Posterior vena cava (tissue), 2 donors: ENCODE measurements around the gene IDH2. TPM values are rescaled to one million over a fixed set of nuclear protein-coding genes. Genes with fewer than 3 reads are reported as not detected.
"Not testable (repeated sequence)": the region's sequence is repeated elsewhere in the genome, so short reads cannot be mapped to it uniquely, and the experiment has no call there.

Experiments used
- DNase-seq: peaks from one replicate; pipeline ENCODE4 v3.0.0-alpha.2; 2020; ENCODE audit warnings: low spot score
- intact Hi-C, 2 donors: fragments of 100-400 bp; cut with DNase I; formaldehyde crosslinking; loops; one replicate each; pipeline versions ENCODE4 v1.14.1 to v1.14.2; 2022 to 2023
- total RNA-seq, 2 donors: library from RNA; stranded (reverse); fragmentation: NEBNext Ultra II Directional; extraction: Animal tissue kit (Norgen Biotek cat#: 25700); gene quantifications; one replicate each; pipeline ENCODE4 v1.2.1, GENCODE V29; 2021
- donor health status: DM: yes; HTN: yes; CAD: no.
- donor health status: DM: yes; HTN: yes; CAD: no.

The IDH2 gene
- total RNA-seq, 2 donors from 2014 or later = 68.7 to 103 TPM

- no peak for DNase-seq
- intact Hi-C loops = no loop called here
Observed at GRCh38 chr15:90124507-90124906, 22.2 kb upstream of the IDH2 start.

- no peak for DNase-seq
Observed at GRCh38 chr15:90121086-90121485, 18.8 kb upstream of the IDH2 start.

GRCh38 chr15:90119367-90119766, 17.1 kb upstream of the IDH2 start:
- intact Hi-C loops = no loop called here
- no peak for DNase-seq

More at GRCh38 chr15:90121086-90121485, 18.8 kb upstream of the IDH2 start:
- intact Hi-C loops = no loop called here

- intact Hi-C loops = no loop called here
Observed at GRCh38 chr15:90115783-90116182, 13.5 kb upstream of the IDH2 start.

DNA sequence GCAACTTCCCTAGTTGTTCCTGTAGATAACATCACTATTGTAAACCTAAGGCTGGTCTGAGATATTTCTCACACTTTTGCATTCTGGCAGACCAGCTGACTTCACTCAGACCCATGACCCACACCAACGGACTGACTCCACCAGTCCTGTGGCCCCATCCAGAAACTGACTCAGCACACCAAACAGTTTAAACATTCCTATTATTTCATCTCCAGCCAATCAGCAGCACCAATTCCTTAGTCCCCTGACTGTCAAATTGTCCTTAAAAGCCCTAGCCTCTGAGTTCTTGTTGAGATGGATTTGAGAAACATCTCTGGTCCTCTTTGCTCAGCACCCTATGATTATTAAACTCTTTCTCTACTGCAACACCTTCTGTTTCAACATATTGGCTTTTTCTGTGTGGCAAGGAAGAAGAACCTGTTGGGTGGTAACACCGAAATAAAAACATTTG, 12.2 kb upstream of the IDH2 start:
- DNase-seq = peak; percentile 15
- intact Hi-C loops = no loop called here

More at GRCh38 chr15:90115783-90116182, 13.5 kb upstream of the IDH2 start:
- DNase-seq = no peak

GRCh38 chr15:90113166-90113565, 10.9 kb upstream of the IDH2 start:
- no peak for DNase-seq
- intact Hi-C loops = no loop called here

DNA sequence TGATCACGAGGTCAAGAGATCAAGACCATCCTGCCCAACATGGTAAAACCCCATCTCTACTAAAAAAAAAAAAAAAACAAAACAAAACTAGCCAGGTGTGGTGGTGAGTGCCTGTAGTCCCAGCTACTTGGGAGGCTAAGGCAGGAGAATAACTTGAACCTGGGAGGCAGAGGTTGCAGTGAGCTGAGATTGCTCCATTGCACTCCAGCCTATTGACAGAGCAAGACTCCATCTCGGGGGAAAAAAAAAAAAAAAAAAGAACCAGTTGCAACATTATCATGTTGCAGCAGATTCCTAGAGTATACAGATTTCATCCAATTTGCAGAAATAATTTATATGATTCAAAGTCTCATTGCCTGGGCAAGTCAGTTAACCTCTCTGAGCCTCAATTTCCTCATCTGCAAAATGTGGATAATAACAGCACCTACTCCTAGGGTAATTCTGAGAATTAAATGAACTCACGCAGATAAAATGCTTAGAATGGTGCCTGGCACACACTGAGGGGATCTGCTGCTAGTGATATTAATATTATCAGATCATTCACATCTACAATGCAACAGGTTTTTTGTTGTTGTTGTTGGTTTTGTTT, 7.0 kb upstream of the IDH2 start:
- intact Hi-C loops, DNase-seq: not testable (repeated sequence)

DNA sequence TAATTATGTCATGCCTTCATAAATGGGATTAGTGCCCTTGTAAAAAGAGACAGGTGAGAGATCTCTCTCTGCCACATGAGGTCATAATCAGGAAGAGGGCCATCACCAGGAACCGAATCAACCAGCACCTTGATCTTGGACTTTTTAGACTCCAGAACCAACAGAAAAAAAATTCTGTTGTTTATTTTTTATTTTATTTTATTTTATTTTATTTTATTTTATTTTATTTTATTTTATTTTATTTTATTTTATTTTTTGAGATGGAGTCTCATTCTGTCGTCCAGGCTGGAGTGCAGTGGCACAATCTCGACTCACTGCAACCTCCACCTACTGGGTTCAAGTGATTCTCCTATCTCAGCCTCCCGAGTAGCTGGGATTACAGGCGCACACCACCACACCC, 5.8 kb upstream of the IDH2 start:
- peak; percentile 0 for DNase-seq
- intact Hi-C loops = not testable (repeated sequence)

GRCh38 chr15:90106522-90107117, 4.4 kb upstream of the IDH2 start:
- intact Hi-C loops = no loop called here
- peak; percentile 70 for DNase-seq

DNA sequence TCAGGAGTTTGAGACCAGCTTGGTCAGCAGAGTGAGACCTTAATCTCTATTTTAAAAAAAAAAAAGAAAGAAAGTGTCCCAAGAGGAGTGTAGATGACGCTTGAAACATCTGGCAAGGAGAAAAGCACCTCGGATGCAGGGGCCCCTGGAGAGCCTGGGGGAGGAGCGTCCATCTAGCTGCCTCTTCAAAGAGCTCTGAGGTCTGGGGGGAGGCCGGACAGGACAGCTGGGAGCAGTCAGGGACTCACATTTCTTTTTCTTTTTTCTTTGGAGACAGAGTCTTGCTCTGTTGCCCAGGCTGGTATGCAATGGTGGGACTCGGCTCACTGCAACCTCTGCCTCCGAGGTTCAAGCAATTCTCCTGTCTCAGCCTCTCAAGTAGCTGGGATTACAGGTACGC, 3.3 kb upstream of the IDH2 start:
- intact Hi-C loops = no loop called here

GRCh38 chr15:90104551-90104950, 2.3 kb upstream of the IDH2 start:
- DNase-seq = peak; percentile 43
- intact Hi-C loops = no loop called here

More for the DNA sequence above, 3.3 kb upstream of the IDH2 start:
- peak; percentile 29 for DNase-seq

- intact Hi-C loops = no loop called here
- DNase-seq = peak; percentile 29
Observed at GRCh38 chr15:90103701-90104329, 1.5 kb upstream of the IDH2 start.

- DNase-seq = peak; percentile 89
- intact Hi-C loops = no loop called here
Observed at GRCh38 chr15:90101130-90101968, 919 bp downstream of the IDH2 start.

DNA sequence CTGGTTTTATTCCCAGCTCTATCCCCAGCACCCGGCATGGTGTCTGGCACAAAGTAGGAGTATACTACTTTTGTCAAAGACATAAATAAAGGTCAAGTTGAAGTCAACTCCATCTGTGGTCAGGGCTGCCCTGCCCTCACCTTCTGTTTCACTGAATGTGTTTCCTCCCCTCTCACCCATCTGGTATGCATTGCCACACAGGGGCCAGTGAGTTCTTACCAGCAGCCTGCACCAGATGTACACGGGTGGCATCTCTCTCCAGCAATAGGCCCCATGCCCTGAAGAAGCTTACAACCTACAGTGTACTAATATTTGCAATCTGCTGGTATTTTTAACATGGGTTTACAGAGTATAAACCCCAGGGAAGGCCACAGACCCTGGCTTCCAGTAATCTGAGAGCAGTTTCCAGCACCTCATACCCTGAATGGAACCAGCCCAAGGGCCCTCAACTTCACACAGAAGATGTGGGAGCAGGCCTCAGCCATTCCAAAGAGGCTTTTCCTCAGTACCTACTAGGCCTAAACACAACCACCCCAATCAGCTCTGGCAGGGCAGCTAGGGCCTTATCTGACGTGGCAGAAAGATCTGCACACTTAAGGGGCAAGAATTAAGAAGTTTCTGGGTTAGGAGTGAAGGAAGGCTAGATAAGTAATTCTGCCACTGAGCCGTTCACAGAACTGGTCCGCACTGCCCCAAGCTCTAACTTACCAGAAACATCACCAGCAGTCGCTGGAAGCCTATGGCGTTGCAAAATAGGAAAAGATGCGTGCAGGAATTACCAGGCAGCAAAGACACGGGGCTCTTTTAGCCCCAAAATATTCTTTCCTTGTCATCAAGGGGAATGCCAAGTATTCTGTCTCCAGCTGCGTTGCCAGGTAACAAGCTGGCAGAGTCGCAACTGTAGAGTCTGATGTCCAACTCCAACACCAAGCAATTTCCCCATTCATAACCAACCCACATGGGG, 2.1 kb downstream of the IDH2 start:
- DNase-seq = peak; percentile 82
- intact Hi-C loops = no loop called here

DNA sequence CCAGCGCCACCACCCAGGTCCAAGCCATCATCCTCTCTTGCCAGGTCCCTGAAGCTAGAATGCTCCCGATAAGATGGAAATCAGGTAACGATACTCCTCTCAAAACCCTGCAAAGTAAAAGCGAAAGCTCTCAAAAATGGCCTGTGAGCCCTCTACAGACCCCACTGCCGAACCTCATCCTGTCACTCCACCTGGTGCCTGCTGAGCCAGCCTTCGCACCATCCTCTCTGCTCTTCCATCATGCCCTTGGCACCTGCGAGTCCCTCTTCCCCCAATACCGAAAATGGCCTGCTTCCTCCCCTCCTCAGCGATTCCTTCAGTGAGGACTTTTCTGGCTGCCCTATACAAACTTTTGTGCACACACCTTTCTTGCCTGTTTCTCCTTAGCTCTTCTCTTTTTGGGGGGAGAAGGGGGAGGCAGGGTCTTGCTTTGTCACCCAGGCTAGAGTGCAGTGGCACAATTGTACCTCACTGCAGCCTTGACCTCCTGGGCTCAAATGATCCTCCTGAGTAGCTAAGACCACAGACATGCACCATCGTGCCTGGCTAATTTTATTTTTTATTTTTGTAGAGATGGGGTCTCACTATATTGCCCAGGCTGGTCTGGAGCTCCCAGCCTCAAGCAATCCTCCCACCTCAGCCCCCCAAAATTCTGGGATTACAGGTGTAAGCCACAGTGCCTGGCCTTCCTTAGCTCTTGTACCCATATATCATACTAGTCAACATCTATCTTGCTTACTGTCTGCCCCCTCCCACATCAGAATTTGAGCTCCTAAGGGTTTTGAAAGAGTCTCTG, 3.0 kb downstream of the IDH2 start:
- DNase-seq = peak; percentile 30
- intact Hi-C loops = no loop called here

- DNase-seq = peak; percentile 8
- intact Hi-C loops = no loop called here
Observed at GRCh38 chr15:90097475-90097874, 4.8 kb downstream of the IDH2 start.

DNA sequence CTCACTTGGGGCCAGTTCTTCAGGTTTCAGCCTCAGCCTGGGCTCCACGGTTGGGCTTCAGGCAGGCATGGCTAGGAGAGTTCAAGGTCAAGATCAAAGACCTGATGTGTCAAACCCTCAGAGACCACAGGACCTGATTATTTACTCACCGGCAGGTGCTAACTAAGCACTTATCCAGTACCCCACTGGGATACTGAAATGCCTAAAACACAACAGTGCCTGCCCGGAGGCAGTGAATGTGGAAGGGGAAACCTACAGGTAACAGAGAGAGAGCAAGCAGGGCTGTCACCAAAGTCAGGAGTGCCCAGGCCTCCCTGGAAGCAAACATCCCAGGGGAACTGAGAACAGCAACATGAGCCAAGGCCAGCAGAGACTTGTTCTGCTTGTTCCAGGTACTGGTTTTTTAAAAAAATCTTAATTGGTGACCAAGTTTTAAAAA, 6.7 kb downstream of the IDH2 start:
- DNase-seq = no peak
- intact Hi-C loops = no loop called here
